Measurements from ENCODE around the gene CIAO2B.
"Not testable (repeated sequence)": the region's sequence is repeated elsewhere in the genome, so short reads cannot be mapped to it uniquely, and the experiment has no call there.

CIAO2B gene

GRCh38 chr16:66935314-66936011 lies 1.3 kb upstream of the CIAO2B start, which contains the start of gene CES2:
TSS of gene CES2 (plus strand) at chr16:66935516. CDS start at chr16:66935636, 120 bp downstream.
- H3K9ac ChIP-seq (ENCODE audit: low read length), result peak within 1 kb of the TSS; percentile 81
- H2BK120ac ChIP-seq (ENCODE audit: low read depth, low read length), result no peak within 1 kb of the TSS
- H3K4me1 ChIP-seq (ENCODE audit: control insufficient read depth, low read depth, low read length), result peaks cover 5% of the 10 kb centered on the region
- peak within 1 kb of the TSS; percentile 11 for H3K4ac ChIP-seq (ENCODE audit: low read depth, low read length)
- H2BK15ac ChIP-seq (replicated peaks; ENCODE audit: low read depth), result no peak within 1 kb of the TSS
- no peak for DNase-seq
- peak within 1 kb of the TSS; percentile 9 for H3K18ac ChIP-seq (ENCODE audit: low read length)
- H3K79me2 ChIP-seq (ENCODE audit: control insufficient read depth, insufficient read depth, low read length), result no peaks in the 10 kb centered on the region
- no peak within 1 kb of the TSS for H3K27ac ChIP-seq (ENCODE audit: low read depth, low read length)
- no peak within 1 kb of the TSS for H2BK5ac ChIP-seq (ENCODE audit: low read length)
- peak within 1 kb of the TSS; percentile 91 for H3K56ac ChIP-seq (ENCODE audit: low read length)
- H2AK5ac ChIP-seq (ENCODE audit: low read length), result no peak within 1 kb of the TSS
- WGBS (ENCODE audit: extremely low coverage, insufficient coverage, low lambda C conversion rate), result no CpG with 5 or more reads among the region's 44 CpGs
- H3K4me2 ChIP-seq (ENCODE audit: low read length), result peak within 1 kb of the TSS; percentile 77
- H4K8ac ChIP-seq (ENCODE audit: low read depth, low read length), result no peak within 1 kb of the TSS
- no peak within 1 kb of the TSS for H4K5ac ChIP-seq (ENCODE audit: low read length)
- no peaks in the 10 kb centered on the region for H3K27me3 ChIP-seq (ENCODE audit: insufficient read depth, low read length, poor library complexity)
- H3K4me3 ChIP-seq (ENCODE audit: low read length), result peak within 1 kb of the TSS; percentile 54
- peaks cover 6% of the 10 kb centered on the region for H3K79me1 ChIP-seq (ENCODE audit: low read length)
- no peak within 1 kb of the TSS for H3K23ac ChIP-seq (ENCODE audit: low read length)
- H3K36me3 ChIP-seq (ENCODE audit: control insufficient read depth, insufficient read depth, low read length), result no peaks in the 10 kb centered on the region

- not testable (repeated sequence) for H3K27ac ChIP-seq (ENCODE audit: low read depth, low read length)
Observed at GRCh38 chr16:66934839-66935313, 674 bp upstream of the CIAO2B start.

GRCh38 chr16:66933776-66934137 lies 445 bp downstream of the CIAO2B start:
- H3K79me1 ChIP-seq (ENCODE audit: low read length), result peaks cover 6% of the 10 kb centered on the region
- no peak overlapping the region for H3K4ac ChIP-seq (ENCODE audit: low read depth, low read length)
- no peak overlapping the region for H2AK5ac ChIP-seq (ENCODE audit: low read length)
- peak overlapping the region; percentile 76 for H3K4me3 ChIP-seq (ENCODE audit: low read length)
- no peaks in the 10 kb centered on the region for H3K36me3 ChIP-seq (ENCODE audit: control insufficient read depth, insufficient read depth, low read length)
- H4K8ac ChIP-seq (ENCODE audit: low read depth, low read length), result no peak overlapping the region
- H3K79me2 ChIP-seq (ENCODE audit: control insufficient read depth, insufficient read depth, low read length), result no peaks in the 10 kb centered on the region
- DNase-seq, result no peak
- H3K27ac ChIP-seq (ENCODE audit: low read depth, low read length), result no peak overlapping the region
- H2BK5ac ChIP-seq (ENCODE audit: low read length), result no peak overlapping the region
- H3K9ac ChIP-seq (ENCODE audit: low read length), result peak overlapping the region; percentile 81
- H3K18ac ChIP-seq (ENCODE audit: low read length), result no peak overlapping the region
- no peak overlapping the region for H2BK120ac ChIP-seq (ENCODE audit: low read depth, low read length)
- H3K4me1 ChIP-seq (ENCODE audit: control insufficient read depth, low read depth, low read length), result peaks cover 5% of the 10 kb centered on the region
- no CpG with 5 or more reads among the region's 12 CpGs for WGBS (ENCODE audit: extremely low coverage, insufficient coverage, low lambda C conversion rate)
- no peak overlapping the region for H4K5ac ChIP-seq (ENCODE audit: low read length)
- no peak overlapping the region for H3K23ac ChIP-seq (ENCODE audit: low read length)
- H3K56ac ChIP-seq (ENCODE audit: low read length), result peak overlapping the region; percentile 91
- no peaks in the 10 kb centered on the region for H3K27me3 ChIP-seq (ENCODE audit: insufficient read depth, low read length, poor library complexity)
- H3K4me2 ChIP-seq (ENCODE audit: low read length), result peak overlapping the region; percentile 79
- H2BK15ac ChIP-seq (replicated peaks; ENCODE audit: low read depth), result no peak overlapping the region

More at GRCh38 chr16:66934839-66935313, 674 bp upstream of the CIAO2B start:
- DNase-seq; H3K79me2 ChIP-seq (ENCODE audit: control insufficient read depth, insufficient read depth, low read length); H2BK120ac ChIP-seq (ENCODE audit: low read depth, low read length); H3K79me1 ChIP-seq (ENCODE audit: low read length); H4K8ac ChIP-seq (ENCODE audit: low read depth, low read length); H2BK5ac ChIP-seq (ENCODE audit: low read length); H2BK15ac ChIP-seq (replicated peaks; ENCODE audit: low read depth); H3K27me3 ChIP-seq (ENCODE audit: insufficient read depth, low read length, poor library complexity); H4K5ac ChIP-seq (ENCODE audit: low read length); H3K23ac ChIP-seq (ENCODE audit: low read length); H2AK5ac ChIP-seq (ENCODE audit: low read length); H3K36me3 ChIP-seq (ENCODE audit: control insufficient read depth, insufficient read depth, low read length); H3K4me1 ChIP-seq (ENCODE audit: control insufficient read depth, low read depth, low read length): not testable (repeated sequence)
- peak overlapping the region; percentile 81 for H3K9ac ChIP-seq (ENCODE audit: low read length)
- H3K56ac ChIP-seq (ENCODE audit: low read length), result peak overlapping the region; percentile 91
- H3K4me3 ChIP-seq (ENCODE audit: low read length), result peak overlapping the region; percentile 54
- no CpG with 5 or more reads among the region's 24 CpGs for WGBS (ENCODE audit: extremely low coverage, insufficient coverage, low lambda C conversion rate)
- peak overlapping the region; percentile 11 for H3K4ac ChIP-seq (ENCODE audit: low read depth, low read length)
- peak overlapping the region; percentile 9 for H3K18ac ChIP-seq (ENCODE audit: low read length)
- H3K4me2 ChIP-seq (ENCODE audit: low read length), result peak overlapping the region; percentile 77

DNA sequence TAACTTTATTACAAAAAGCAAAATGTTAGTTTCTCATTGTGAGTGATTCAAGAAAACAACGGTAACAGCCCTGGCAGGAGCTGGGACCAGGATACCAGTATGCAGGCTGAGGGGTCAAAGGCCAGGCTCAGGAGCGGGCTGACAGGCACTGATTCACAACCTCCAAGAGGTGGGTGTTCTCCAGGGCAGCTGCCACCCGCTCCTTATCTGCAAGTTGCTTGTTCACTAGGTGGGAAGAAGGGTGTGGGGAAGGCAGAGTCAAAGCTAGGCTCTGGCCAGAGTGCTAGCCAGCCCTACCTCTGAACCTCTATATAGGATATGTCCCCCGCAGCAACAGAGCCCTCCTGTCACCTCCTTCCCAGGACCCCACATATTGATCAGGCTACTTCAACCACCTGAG lies 2.1 kb downstream of the CIAO2B start:
- H4K8ac ChIP-seq (ENCODE audit: low read depth, low read length), result no peak overlapping the region
- no peak overlapping the region for H3K27ac ChIP-seq (ENCODE audit: low read depth, low read length)
- DNase-seq, result no peak
- no CpG with 5 or more reads among the region's 4 CpGs for WGBS (ENCODE audit: extremely low coverage, insufficient coverage, low lambda C conversion rate)
- H4K5ac ChIP-seq (ENCODE audit: low read length), result no peak overlapping the region
- no peak overlapping the region for H2BK5ac ChIP-seq (ENCODE audit: low read length)
- H3K79me1 ChIP-seq (ENCODE audit: low read length), result peaks cover 6% of the 10 kb centered on the region
- no peaks in the 10 kb centered on the region for H3K27me3 ChIP-seq (ENCODE audit: insufficient read depth, low read length, poor library complexity)
- H3K4me3 ChIP-seq (ENCODE audit: low read length), result no peak overlapping the region
- no peak overlapping the region for H3K4me2 ChIP-seq (ENCODE audit: low read length)
- no peak overlapping the region for H3K23ac ChIP-seq (ENCODE audit: low read length)
- no peak overlapping the region for H3K9ac ChIP-seq (ENCODE audit: low read length)
- no peak overlapping the region for H3K56ac ChIP-seq (ENCODE audit: low read length)
- H2BK15ac ChIP-seq (replicated peaks; ENCODE audit: low read depth), result no peak overlapping the region
- H3K4me1 ChIP-seq (ENCODE audit: control insufficient read depth, low read depth, low read length), result peaks cover 5% of the 10 kb centered on the region
- no peak overlapping the region for H3K18ac ChIP-seq (ENCODE audit: low read length)
- no peak overlapping the region for H2AK5ac ChIP-seq (ENCODE audit: low read length)
- H3K36me3 ChIP-seq (ENCODE audit: control insufficient read depth, insufficient read depth, low read length), result no peaks in the 10 kb centered on the region
- no peak overlapping the region for H3K4ac ChIP-seq (ENCODE audit: low read depth, low read length)
- H3K79me2 ChIP-seq (ENCODE audit: control insufficient read depth, insufficient read depth, low read length), result no peaks in the 10 kb centered on the region
- H2BK120ac ChIP-seq (ENCODE audit: low read depth, low read length), result no peak overlapping the region

GRCh38 chr16:66931665-66932064 lies 2.5 kb downstream of the CIAO2B start:
- H3K27me3 ChIP-seq (ENCODE audit: insufficient read depth, low read length, poor library complexity), result peaks cover 1% of the 10 kb centered on the region
- no peaks in the 10 kb centered on the region for H3K36me3 ChIP-seq (ENCODE audit: control insufficient read depth, insufficient read depth, low read length)
- whole genome bisulfite sequencing (ENCODE audit: extremely low coverage, insufficient coverage, low lambda C conversion rate), result no CpG with 5 or more reads among the region's 2 CpGs
- no peak overlapping the region for H3K18ac ChIP-seq (ENCODE audit: low read length)
- no peak overlapping the region for H2BK5ac ChIP-seq (ENCODE audit: low read length)
- H3K79me1 ChIP-seq (ENCODE audit: low read length), result peaks cover 6% of the 10 kb centered on the region
- no peaks in the 10 kb centered on the region for H3K79me2 ChIP-seq (ENCODE audit: control insufficient read depth, insufficient read depth, low read length)
- no peak overlapping the region for H2BK15ac ChIP-seq (replicated peaks; ENCODE audit: low read depth)
- H3K56ac ChIP-seq (ENCODE audit: low read length), result no peak overlapping the region
- H3K4me2 ChIP-seq (ENCODE audit: low read length), result no peak overlapping the region
- DNase-seq, result no peak
- no peak overlapping the region for H3K4ac ChIP-seq (ENCODE audit: low read depth, low read length)
- no peak overlapping the region for H3K4me3 ChIP-seq (ENCODE audit: low read length)
- H3K9ac ChIP-seq (ENCODE audit: low read length), result no peak overlapping the region
- no peak overlapping the region for H4K8ac ChIP-seq (ENCODE audit: low read depth, low read length)
- peaks cover 5% of the 10 kb centered on the region for H3K4me1 ChIP-seq (ENCODE audit: control insufficient read depth, low read depth, low read length)
- H3K27ac ChIP-seq (ENCODE audit: low read depth, low read length), result no peak overlapping the region
- no peak overlapping the region for H2AK5ac ChIP-seq (ENCODE audit: low read length)
- no peak overlapping the region for H3K23ac ChIP-seq (ENCODE audit: low read length)
- H4K5ac ChIP-seq (ENCODE audit: low read length), result no peak overlapping the region
- H2BK120ac ChIP-seq (ENCODE audit: low read depth, low read length), result no peak overlapping the region

Measured in mesendoderm (in vitro differentiated cells).